Activated CD8-positive, alpha-beta memory T cell treated with anti-CD3 and anti-CD28 coated beads for 1 hour (primary cell): ENCODE results near the gene GOLGA8M.
"Not testable (repeated sequence)": the region's sequence is repeated elsewhere in the genome, so short reads cannot be mapped to it uniquely, and the experiment has no call there.

Experiments used
- DNase-seq, 2 donors: peaks; one replicate each; pipeline ENCODE4 v3.0.0-alpha.2; 2020; ENCODE audit warnings: low read depth in 1 of 2; ENCODE audit errors: extremely low read depth in 1 of 2

GOLGA8M gene

GRCh38 chr15:28663717-28664116 lies 48.5 kb downstream of the GOLGA8M start:
- not testable (repeated sequence) for DNase-seq

DNA sequence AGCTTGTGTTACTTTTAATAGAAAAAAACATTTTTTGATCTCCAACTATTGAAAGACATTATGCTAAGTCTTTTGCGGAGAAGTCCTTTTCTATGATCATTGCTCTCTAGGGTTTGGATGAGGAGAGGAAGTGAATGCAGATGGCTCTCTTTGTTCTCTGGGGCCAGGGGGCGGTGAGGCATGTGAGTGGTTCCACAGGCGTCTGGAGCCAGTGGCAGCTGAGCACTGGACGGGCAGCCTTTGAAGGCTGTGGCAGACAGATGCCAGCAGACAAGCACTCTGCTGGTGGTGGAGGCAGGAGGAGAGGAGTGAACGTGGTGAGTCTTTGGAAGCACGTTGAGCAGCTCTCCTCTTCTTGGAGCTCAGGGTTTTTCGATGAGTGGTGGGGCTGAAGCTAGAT lies 51.5 kb downstream of the GOLGA8M start:
- not testable (repeated sequence) for DNase-seq

DNA sequence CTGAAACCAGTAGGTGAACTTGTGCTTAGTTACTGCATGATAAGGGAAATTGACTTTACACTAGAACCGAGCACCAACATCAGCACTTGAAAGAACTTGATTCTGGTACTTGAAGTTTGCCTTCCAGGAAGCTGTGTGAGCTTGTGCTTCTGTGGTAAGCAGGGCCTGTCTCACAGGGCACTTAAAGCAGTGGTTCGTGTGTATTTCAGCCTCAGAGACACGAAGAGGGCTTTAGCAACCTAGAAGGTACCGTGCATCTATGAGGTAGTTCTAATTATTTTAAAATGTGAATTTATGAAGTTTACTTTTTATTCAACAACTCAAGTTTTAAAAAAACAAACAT lies 56.2 kb downstream of the GOLGA8M start:
- not testable (repeated sequence) for DNase-seq

- DNase-seq, result not testable (repeated sequence)
Measured at GRCh38 chr15:28655329-28656017, 56.7 kb downstream of the GOLGA8M start.

GRCh38 chr15:28654194-28654593 lies 58.0 kb downstream of the GOLGA8M start:
- DNase-seq, result not testable (repeated sequence)

DNA sequence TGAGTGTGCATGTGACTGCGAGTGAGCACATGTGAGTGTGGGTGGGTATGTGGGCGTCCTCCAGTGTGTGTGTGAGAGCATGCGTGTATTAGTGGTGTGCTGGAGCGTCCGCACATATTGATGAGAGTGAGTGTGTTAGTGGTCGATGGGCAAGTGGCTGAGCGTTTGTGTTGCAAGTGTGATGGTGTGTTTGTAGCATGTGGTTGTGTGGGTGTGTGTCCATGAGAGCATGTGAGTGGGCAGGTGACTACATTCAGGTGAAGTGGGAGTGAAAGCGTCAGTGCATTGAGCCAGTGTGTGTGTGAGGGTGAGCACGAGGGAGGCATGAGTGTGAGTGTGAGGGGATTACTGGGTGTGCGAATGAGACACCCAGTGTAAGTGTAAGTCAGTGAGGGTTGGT lies 59.7 kb downstream of the GOLGA8M start:
- not testable (repeated sequence) for DNase-seq
